GM19455 (cell line): Measurements from ENCODE around the gene MR1.

ENCODE experiments used
- ATAC-seq: cut with Tn5 transposase; IDR thresholded peaks from one replicate; pipeline ENCODE4 v1.9.1; 2021; ENCODE audit not compliant: unreplicated experiment

MR1 gene

DNA sequence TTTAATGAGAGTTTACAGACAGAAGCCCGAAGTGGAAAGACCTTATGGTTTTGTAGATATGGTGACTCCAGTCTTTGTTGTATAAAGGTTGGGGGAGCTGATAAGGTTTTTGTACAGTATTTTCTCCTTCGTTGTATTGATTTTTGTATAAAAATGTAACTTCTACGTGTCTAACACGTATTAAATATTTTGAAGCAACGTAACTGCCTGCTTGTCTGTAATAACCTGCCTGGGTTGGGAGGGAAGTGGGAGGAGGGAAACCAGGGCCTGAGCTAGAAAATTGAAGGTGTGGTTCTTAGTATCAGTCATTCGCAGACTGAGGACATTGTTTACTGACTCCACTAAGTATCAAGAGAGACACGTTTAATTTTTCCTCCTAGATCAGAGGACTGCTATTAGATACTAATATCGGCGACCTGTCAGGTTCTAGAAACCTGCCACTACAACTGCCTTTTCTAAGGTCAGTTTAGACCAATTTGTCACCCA is 56.9 kb downstream of the MR1 start:
- no peak for ATAC-seq

DNA sequence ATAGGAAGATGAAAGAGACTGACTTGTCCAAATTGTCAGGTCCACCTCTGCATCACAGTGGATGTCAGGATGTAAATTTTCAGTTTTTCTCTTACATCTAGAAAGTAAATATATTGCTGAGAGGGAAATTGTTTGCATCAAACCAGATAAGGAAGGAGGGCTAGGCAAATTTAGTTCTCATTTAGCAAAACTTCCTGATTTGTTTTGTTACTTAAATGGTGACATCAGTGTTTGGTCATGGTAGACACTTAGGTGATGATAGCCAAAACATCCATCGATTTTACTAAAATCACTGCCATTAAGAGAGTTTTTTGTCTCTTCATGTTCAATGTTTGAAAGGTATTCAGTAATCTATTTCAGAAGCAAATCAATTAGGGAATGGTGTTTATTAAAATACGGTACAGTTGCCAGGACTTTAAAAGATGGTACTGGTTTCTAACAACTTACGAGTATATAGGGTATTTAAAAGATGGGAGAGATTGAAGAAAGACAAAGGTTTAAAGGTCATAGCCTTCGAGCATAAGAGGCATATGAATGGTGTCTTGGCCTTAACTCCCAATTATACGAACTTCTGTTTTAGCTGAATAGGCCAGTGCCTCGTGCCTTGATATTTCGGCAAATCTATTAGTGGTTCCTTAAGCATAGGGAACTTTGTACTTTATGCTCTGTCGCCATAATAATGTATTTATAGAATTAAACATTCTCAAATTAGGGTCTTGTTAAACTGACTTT is 57.7 kb downstream of the MR1 start:
- ATAC-seq = no peak

GRCh38 chr1:181092056-181092455 is 58.3 kb downstream of the MR1 start:
- ATAC-seq = no peak

GRCh38 chr1:181092883-181093458 is 59.2 kb downstream of the MR1 start:
- no peak for ATAC-seq

DNA sequence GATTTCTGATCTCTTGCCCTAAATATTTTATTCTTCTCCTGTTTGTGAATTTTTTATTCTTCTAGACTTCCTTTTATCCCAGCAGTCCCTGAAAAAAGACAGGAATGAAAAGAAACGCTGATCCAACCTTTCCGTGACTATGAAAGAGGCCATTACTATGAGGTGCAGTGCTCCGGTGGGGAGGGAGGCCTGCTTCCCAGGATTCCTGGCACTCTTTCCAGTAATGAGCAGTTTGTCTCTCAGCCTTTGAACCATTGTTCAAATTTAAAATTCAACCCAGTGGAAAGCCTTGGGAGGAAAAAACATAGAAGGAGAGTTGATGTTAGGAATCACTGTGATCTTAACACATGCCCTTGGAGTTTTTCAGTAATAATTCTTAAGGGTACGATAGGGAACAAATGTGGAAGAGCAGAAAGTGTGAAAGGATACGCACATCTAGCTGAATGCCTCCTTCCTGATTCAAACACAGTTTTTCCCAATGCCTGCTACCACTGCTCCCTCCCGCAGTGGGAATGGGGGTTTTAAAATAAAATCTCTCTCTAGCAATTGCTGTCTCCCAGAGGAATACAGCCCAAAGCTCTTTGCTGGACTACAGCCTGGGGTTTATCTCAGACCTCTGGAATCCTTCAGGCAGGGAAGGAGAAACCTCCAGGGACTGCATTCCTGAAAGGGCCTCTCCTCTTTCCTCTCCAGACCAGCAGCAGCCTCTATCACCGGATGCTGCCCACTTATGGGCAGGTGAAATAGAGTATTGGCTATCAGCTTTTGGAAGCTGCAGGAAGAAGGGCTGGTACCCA is 60.8 kb downstream of the MR1 start:
- no peak for ATAC-seq

DNA sequence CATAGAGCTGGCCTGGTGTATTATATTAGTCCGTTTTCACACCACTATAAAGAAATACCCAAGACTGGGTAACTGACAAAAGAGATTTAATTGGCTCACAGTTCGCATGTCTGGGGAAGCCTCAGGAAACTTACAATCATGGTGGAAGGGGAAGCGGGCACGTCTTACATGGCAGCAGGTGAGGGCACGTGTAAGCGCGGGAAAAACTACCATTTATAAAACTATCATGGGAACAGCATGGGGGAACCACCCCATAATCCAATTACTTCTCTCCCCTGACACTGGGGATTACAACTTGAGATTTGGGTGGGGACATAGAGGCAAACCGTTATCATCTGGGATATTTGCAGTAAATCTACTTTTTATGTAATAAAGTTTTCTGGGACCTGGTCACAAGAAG is 61.5 kb downstream of the MR1 start:
- ATAC-seq = no peak

- ATAC-seq = no peak
These were observed 62.0 kb downstream of the MR1 start for GRCh38 chr1:181095763-181096184.

DNA sequence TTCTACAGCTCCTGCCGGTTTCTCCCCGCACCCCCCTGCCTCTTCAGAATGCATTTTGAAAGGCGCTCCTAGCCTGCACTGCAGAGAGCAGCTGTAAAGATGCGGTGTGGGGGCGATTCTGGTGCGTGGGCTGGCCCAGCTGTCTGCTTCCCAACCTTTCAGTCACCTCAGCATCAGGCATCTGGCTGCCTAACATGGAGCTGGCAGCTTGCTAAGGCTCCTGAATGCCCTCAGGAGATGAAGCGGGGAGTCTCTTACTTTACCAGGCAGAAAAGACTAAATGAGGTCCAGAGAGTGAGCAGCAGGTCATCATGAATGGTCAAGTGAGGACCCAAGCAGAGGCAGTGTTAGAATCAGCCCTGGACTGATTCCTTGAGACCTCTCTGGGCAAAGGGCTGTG is 63.5 kb downstream of the MR1 start:
- ATAC-seq = no peak

GRCh38 chr1:181099152-181100014 is 65.6 kb downstream of the MR1 start:
- ATAC-seq = peak; percentile 53

- ATAC-seq = no peak
These were observed 66.5 kb downstream of the MR1 start for GRCh38 chr1:181100015-181100905.

- ATAC-seq = no peak
These were observed 67.2 kb downstream of the MR1 start for GRCh38 chr1:181100934-181101333.

GRCh38 chr1:181101581-181102226 is 67.9 kb downstream of the MR1 start:
- no peak for ATAC-seq

GRCh38 chr1:181102841-181103240 is 69.1 kb downstream of the MR1 start:
- ATAC-seq = no peak

DNA sequence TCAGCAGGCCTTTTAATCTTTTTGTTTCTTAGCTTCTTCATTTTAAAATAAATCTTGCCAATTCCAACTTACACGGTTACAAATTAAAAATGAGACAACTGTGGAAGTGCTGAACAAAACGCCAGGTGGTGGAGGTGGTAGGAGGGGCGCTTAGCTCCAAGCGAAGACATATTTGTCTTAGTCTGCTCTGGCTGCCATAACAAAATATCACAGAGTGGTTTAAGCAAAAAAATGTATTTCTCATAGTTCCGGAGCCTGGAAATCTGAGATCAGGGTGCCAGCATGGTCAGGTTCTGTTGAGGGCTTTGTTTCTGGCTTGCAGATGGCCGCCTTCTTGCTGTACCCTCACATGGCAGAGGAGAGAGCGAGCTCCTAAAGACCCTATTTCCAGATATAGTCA is 69.6 kb downstream of the MR1 start:
- ATAC-seq = no peak

- ATAC-seq = no peak
These were observed 70.4 kb downstream of the MR1 start for GRCh38 chr1:181104042-181104789.

DNA sequence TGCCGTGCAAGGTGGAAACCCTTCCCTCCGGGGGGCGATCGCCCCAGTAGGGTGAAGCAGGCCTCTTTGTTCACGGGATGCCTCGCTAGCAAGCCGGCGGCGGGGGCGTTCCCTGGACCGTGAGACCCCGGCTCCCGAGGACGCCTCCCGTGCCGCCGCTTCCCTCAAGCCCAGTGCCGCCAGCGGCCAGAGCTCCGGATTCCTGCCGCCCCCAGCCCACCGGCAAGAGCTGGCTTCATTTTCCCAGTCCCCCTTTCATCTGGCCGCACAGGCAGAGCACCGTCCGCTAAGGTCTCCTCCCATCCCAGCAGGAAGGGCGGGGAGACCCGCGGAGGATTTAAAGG is 71.0 kb downstream of the MR1 start:
- peak; percentile 32 for ATAC-seq

DNA sequence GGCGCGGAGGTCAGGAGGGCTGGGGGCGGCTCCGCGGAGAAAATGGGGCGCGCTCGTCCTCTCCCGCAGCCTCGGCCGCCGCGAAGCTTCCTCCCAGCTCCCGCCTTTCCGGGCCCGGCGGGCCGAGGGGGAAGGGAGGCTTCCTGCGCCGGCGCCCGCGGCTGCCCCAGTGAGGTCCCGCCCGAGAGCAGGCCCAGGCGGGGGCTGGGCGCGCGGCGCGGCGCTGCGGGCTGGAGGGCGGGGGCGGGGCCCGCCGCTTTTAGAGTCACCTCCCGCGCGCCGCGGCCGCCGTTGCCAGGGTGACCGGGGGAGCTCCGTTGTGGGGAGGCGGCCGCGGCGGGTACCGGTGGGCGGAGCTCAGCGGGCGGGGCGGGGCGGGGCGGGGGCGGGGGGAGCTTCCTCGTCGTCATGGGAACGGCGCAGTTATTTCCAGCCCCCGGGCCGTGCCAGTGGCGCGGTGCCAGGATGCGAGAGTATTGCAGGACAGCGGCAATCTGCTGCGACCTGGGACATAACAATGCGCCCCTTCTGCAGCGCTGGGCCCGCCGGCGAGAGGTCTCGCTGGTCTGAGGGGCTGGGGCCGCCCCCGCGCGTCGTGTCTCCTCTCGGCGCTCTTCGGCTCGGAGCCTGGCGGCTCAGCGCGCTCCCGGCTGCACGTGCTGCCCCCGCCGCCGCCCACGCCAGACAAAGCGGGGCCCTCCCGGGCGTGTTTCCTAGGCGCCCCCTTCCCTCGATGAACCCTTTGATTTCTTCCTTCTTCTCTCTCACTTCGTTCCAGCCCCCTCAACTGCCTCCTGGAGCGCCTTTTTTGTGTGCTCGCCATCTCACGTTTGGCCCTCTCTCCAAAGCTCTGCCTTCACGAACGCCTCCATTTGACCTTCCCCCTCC is 71.6 kb downstream of the MR1 start:
- ATAC-seq = peak; percentile 81

- ATAC-seq = no peak
These were observed 72.2 kb downstream of the MR1 start for GRCh38 chr1:181106022-181106312.
